Measurements from ENCODE around the gene CLBA1.

- no peak for TF ChIP-seq CTCF (IDR thresholded peaks at IDR 0.05)
- TF ChIP-seq POLR2AphosphoS5 (IDR thresholded peaks at IDR 0.05): no peak
- no peak for TF ChIP-seq POLR2A (IDR thresholded peaks at IDR 0.05)
Measured at GRCh38 chr14:104950021-104950420, 35.6 kb upstream of the CLBA1 start.

All from gastroesophageal sphincter (tissue), 3 donors.